Neural progenitor cell (in vitro differentiated cells): ENCODE data around the gene LIN28A. TPM values are rescaled to one million over a fixed set of nuclear protein-coding genes. Genes with fewer than 3 reads are reported as not detected.

Experiments used
- DNase-seq: peaks from one replicate; pipeline ENCODE4 v3.0.0-alpha.2; 2016; ENCODE audit warnings: low spot score
- H2AFZ ChIP-seq: fragments of 200-600 bp; sonication (generic); replicated peaks from 2 replicates; pipeline ENCODE4 v1.6.1; 2016; ENCODE audit warnings: antibody characterized with exemption
- H3F3A ChIP-seq: fragments of 200-600 bp; sonication (generic); 2 replicates; pipeline ENCODE4 v1.6.1; 2016; ENCODE audit warnings: antibody characterized with exemption, low read depth
- H3K27ac ChIP-seq: fragments of 200-600 bp; sonication (generic); 2 replicates; pipeline ENCODE4 v1.5.1; 2016; ENCODE audit warnings: mild to moderate bottlenecking
- H3K27me3 ChIP-seq: fragments of 200-600 bp; sonication (generic); 2 replicates; pipeline ENCODE4 v1.6.1; 2016; ENCODE audit warnings: mild to moderate bottlenecking, moderate library complexity
- H3K36me3 ChIP-seq: fragments of 200-600 bp; sonication (generic); 2 replicates; pipeline ENCODE4 v1.5.1; 2016
- H3K4me1 ChIP-seq: fragments of 200-600 bp; sonication (generic); 2 replicates; pipeline ENCODE4 v1.6.1; 2016; ENCODE audit warnings: mixed run types
- H3K4me2 ChIP-seq: fragments of 200-600 bp; sonication (generic); 2 replicates; pipeline ENCODE4 v1.6.1; 2016
- H3K4me3 ChIP-seq: fragments of 200-600 bp; sonication (generic); 2 replicates; pipeline ENCODE4 v1.5.1; 2016
- H3K79me2 ChIP-seq: fragments of 200-600 bp; sonication (generic); 2 replicates; pipeline ENCODE4 v1.6.1; 2016; ENCODE audit warnings: low read depth
- H3K9ac ChIP-seq: fragments of 200-600 bp; sonication (generic); 2 replicates; pipeline ENCODE4 v1.6.1; 2016
- H3K9me3 ChIP-seq: fragments of 200-600 bp; sonication (generic); 2 replicates; pipeline ENCODE4 v1.5.1; 2016; ENCODE audit warnings: low read depth
- H4K20me1 ChIP-seq: fragments of 200-600 bp; sonication (generic); 2 replicates; pipeline ENCODE4 v1.6.1; 2016; ENCODE audit warnings: low read depth
- H3K27ac Mint-ChIP-seq: 3 replicates; pipeline ENCODE4 v1.8.0; 2021; ENCODE audit warnings: mixed read lengths
- H3K27me3 Mint-ChIP-seq: 2 replicates; pipeline ENCODE4 v1.8.0; 2022; ENCODE audit warnings: low read depth, mild to moderate bottlenecking, inconsistent platforms, moderate library complexity, mixed read lengths; ENCODE audit not compliant: insufficient read depth
- H3K36me3 Mint-ChIP-seq: 3 replicates; pipeline ENCODE4 v1.8.0; 2021; ENCODE audit warnings: mixed read lengths
- H3K4me1 Mint-ChIP-seq: 3 replicates; pipeline ENCODE4 v1.8.0; 2021; ENCODE audit warnings: mixed read lengths
- H3K4me3 Mint-ChIP-seq: 3 replicates; pipeline ENCODE4 v1.8.0; 2021; ENCODE audit warnings: mild to moderate bottlenecking, moderate library complexity, mixed read lengths
- H3K9me3 Mint-ChIP-seq: 3 replicates; pipeline ENCODE4 v1.8.0; 2020; ENCODE audit warnings: mixed read lengths
- EZH2 ChIP-seq: fragments of 200-600 bp; sonication (generic); IDR thresholded peaks from 2 replicates; pipeline ENCODE4 v1.6.1; 2017; ENCODE audit warnings: antibody characterized with exemption, mild to moderate bottlenecking, moderate library complexity
- EZH2phosphoT487 ChIP-seq: fragments of 200-600 bp; sonication (generic); IDR thresholded peaks from 2 replicates; pipeline ENCODE4 v1.6.1; 2017; ENCODE audit warnings: antibody characterized with exemption
- total RNA-seq: library from RNA; depleted of rRNA; stranded (reverse); fragments of >200 nt; gene quantifications from 2 replicates; pipeline ENCODE4 v1.2.3, GENCODE V29; 2015; ENCODE audit warnings: low replicate concordance
- TF ChIP-seq, protein P1 (sequence below): fragments of 200-600 bp; sonication (generic); IDR thresholded peaks from 2 replicates; pipeline ENCODE4 v1.5.1; 2017; ENCODE audit warnings: antibody characterized with exemption, mild to moderate bottlenecking

The LIN28A gene
- total RNA-seq, 1 donor from 2014 or later: 1,384 TPM

DNA sequence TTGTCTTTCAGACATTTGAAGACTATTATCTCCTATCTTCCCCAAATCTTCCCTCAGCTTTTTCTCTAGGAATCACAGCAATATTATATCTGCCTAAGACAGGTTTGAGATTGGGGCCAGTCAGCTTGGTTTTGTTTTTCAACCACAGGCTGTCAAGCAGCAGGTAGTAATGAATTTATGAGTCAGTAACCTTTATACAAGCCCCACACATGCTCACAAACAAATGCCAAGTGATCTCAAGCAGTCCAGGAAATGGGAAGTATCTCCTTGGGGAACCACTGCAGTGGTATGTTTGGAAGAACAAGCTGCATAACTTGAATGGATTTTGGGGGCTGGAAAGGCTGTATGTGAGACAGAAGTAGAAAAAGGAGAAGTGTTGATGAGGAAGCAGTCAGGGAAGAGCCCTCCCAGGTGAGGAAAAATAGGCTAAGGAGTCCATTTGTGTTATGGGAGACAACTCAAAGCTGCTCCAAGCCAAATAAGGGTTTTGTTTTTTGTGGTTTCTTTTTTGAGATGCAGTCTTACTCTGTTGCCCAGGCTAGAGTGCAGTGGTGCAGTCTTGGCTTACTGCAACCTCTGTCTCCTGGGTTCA is 23.6 kb downstream of the LIN28A start:
- Histone ChIP-seq H4K20me1 (no peaks in the 10 kb centered on the region), H3K9me3 (no peaks in the 10 kb centered on the region), H3K36me3 (no peaks in the 10 kb centered on the region), H3K27me3 (no peaks in the 10 kb centered on the region), H3K9ac (no peak overlapping the region), H3F3A (peaks cover 37% of the 10 kb centered on the region), H3K4me3 (no peak overlapping the region), H3K27ac (no peak overlapping the region), H3K4me1 (peaks cover 29% of the 10 kb centered on the region), H3K4me2 (no peak overlapping the region), H2AFZ (no peak overlapping the region), H3K79me2 (peaks cover 44% of the 10 kb centered on the region)
- H3K27ac Mint-ChIP-seq: no peak overlapping the region
- TF ChIP-seq EZH2 (no peak), EZH2phosphoT487 (no peak)
- TF ChIP-seq, protein P1, sequence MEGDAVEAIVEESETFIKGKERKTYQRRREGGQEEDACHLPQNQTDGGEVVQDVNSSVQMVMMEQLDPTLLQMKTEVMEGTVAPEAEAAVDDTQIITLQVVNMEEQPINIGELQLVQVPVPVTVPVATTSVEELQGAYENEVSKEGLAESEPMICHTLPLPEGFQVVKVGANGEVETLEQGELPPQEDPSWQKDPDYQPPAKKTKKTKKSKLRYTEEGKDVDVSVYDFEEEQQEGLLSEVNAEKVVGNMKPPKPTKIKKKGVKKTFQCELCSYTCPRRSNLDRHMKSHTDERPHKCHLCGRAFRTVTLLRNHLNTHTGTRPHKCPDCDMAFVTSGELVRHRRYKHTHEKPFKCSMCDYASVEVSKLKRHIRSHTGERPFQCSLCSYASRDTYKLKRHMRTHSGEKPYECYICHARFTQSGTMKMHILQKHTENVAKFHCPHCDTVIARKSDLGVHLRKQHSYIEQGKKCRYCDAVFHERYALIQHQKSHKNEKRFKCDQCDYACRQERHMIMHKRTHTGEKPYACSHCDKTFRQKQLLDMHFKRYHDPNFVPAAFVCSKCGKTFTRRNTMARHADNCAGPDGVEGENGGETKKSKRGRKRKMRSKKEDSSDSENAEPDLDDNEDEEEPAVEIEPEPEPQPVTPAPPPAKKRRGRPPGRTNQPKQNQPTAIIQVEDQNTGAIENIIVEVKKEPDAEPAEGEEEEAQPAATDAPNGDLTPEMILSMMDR: no peak
- H3K9me3 Mint-ChIP-seq: no peaks in the 10 kb centered on the region
- no peak for DNase-seq
- H3K4me3 Mint-ChIP-seq: no peak overlapping the region
- peaks cover 2% of the 10 kb centered on the region for H3K27me3 Mint-ChIP-seq
- peaks cover 7% of the 10 kb centered on the region for H3K36me3 Mint-ChIP-seq
- peaks cover 31% of the 10 kb centered on the region for H3K4me1 Mint-ChIP-seq

DNA sequence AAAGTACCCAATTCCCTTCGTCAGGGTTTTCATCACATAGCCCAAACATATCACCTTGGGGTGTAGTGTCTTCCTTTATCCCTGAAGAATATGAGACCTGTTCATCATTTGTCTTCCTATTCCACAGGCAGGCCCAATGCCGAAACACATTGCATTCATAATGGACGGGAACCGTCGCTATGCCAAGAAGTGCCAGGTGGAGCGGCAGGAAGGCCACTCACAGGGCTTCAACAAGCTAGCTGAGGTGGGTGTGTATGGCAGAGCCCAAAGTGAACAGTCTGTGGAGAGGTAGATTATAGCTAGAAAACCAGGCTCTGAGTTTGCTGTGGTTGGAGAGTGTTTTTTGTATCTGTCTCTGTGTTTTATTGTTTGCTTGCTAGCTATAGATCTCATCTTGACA is 27.4 kb downstream of the LIN28A start:
- H3K79me2 ChIP-seq: peaks cover 16% of the 10 kb centered on the region
- H3K36me3 ChIP-seq: no peaks in the 10 kb centered on the region
- Mint-ChIP-seq H3K27ac (no peak overlapping the region), H3K36me3 (peaks cover 18% of the 10 kb centered on the region), H3K9me3 (no peaks in the 10 kb centered on the region), H3K27me3 (peaks cover 5% of the 10 kb centered on the region), H3K4me1 (peaks cover 3% of the 10 kb centered on the region), H3K4me3 (no peak overlapping the region)
- H3K27ac ChIP-seq: no peak overlapping the region
- H3K4me3 ChIP-seq: no peak overlapping the region
- TF ChIP-seq, protein P1: no peak
- no peak for TF ChIP-seq EZH2phosphoT487
- no peak for TF ChIP-seq EZH2
- no peaks in the 10 kb centered on the region for H3K27me3 ChIP-seq
- H3F3A ChIP-seq: peaks cover 3% of the 10 kb centered on the region
- H3K9me3 ChIP-seq: no peaks in the 10 kb centered on the region
- no peak overlapping the region for H2AFZ ChIP-seq
- no peaks in the 10 kb centered on the region for H4K20me1 ChIP-seq
- no peak overlapping the region for H3K9ac ChIP-seq
- peaks cover 3% of the 10 kb centered on the region for H3K4me1 ChIP-seq
- DNase-seq: no peak
- H3K4me2 ChIP-seq: no peak overlapping the region

DNA sequence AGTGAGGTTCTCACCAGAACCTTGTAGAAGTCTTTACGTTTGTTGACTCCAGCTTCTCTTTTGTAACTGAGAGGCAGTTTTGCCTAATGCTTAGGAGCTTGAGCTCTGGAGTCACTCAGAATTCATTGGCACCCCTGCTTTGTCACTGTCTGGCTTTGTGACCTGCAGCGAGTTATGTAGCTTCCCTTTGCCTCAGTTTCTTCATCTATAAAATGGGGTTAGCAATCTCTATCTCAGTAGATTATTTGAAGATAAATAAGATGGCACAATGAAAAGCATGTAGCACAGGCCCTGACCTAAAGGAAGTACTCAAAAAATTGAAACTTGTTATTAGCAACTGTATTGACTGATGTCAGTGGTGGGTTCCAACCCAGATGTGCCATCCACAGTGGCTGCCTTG is 29.6 kb downstream of the LIN28A start:
- no peaks in the 10 kb centered on the region for H3K9me3 ChIP-seq
- H3K4me3 ChIP-seq: no peak overlapping the region
- Mint-ChIP-seq H3K4me1 (no peaks in the 10 kb centered on the region), H3K9me3 (no peaks in the 10 kb centered on the region), H3K27ac (no peak overlapping the region), H3K36me3 (peaks cover 25% of the 10 kb centered on the region), H3K4me3 (no peak overlapping the region), H3K27me3 (peaks cover 3% of the 10 kb centered on the region)
- no peak overlapping the region for H2AFZ ChIP-seq
- H4K20me1 ChIP-seq: no peaks in the 10 kb centered on the region
- H3K36me3 ChIP-seq: no peaks in the 10 kb centered on the region
- H3K27me3 ChIP-seq: no peaks in the 10 kb centered on the region
- DNase-seq: no peak
- H3K79me2 ChIP-seq: no peaks in the 10 kb centered on the region
- H3K9ac ChIP-seq: no peak overlapping the region
- H3K4me2 ChIP-seq: no peak overlapping the region
- no peak overlapping the region for H3K27ac ChIP-seq
- H3F3A ChIP-seq: peaks cover 3% of the 10 kb centered on the region
- H3K4me1 ChIP-seq: no peaks in the 10 kb centered on the region
- TF ChIP-seq, protein P1: no peak
- TF ChIP-seq EZH2: no peak
- TF ChIP-seq EZH2phosphoT487: no peak
